DMS79 treated with DMSO at 0.1 percent for 48 hours (cell line): ENCODE data around the gene MCRS1.
"Not testable (repeated sequence)": the region's sequence is repeated elsewhere in the genome, so short reads cannot be mapped to it uniquely, and the experiment has no call there.

ENCODE experiments used
- DNase-seq: peaks from one replicate; lab custom pipeline; 2025; lab: John Stamatoyannopoulos, UW

The MCRS1 gene

DNA sequence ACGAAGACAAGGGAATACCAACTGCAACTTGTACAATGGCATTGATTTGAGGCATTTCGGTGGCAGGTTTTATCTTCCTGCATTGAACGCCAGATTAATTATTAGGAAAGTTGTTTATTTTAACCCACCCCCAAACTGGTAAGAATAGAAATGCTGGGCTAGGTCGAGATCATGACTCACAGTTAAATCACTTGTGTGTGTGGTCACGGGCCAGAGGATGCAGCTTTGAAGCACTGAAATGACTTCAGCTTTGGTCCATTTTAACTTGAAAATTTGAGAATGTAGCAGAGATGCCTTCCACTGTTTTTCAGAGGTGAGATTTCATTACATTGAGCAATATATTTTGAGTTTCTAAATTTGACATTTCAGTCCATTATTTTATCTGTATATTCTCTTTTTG lies 52.7 kb downstream of the MCRS1 start:
- DNase-seq = no peak

DNA sequence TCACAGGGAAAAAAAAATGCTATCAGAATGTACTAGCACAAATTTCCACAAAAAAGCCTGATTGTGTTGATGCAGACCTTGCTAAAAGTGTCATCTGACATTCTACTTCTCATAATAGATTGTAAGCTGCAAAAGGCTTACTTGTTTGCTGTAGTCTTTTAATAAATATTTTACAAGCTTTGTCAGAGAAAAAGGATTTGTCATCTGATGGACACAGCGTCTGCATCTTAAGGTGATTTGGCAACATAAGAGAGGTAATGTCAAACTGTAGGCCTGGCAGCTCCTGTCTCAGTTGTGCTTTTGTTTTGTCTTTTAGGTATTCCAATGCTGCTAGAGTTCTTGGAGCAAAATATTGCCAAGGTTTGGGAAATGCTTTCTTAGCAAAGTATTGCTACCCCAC lies 55.4 kb downstream of the MCRS1 start:
- DNase-seq = no peak

DNA sequence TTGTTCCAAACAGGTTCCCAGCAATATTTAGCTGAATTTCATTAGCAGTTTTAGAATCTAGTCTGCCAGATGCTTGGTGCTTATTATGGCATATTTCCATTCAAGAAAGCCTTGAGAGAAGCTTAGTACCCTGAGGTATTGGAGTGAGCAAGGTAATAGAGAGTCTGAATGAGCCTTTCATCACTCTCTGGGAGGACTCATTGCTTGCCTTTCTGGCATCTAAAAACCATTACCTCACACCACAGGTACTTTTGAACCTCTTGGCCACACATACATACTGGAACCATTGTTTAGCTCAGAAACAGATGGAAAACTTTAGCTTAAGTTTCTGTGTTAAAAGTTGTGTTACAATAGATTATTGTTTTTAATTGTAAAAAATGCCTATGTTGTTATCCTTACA lies 56.5 kb downstream of the MCRS1 start:
- DNase-seq = no peak

DNA sequence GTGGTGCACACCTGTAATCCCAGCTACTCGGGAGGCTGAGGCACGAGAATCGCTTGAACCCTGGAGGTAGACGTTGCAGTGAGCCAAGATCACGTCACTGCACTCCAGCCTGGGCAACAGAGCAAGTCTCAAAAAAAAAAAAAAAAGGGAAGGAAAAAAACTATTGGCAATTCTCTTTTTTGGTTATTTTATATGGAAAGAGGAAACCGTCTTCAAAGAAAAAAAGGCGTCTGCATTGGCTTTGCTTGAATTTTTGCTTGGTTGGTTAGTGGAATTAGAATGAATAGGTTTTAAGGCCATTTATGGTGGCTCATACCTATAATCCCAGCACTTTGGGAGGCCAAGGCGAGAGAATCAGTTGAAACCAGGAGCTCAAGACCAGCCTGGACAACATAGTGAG lies 58.3 kb downstream of the MCRS1 start:
- DNase-seq = not testable (repeated sequence)
